Measurements from ENCODE around the gene ZBP1. TPM values are rescaled to one million over a fixed set of nuclear protein-coding genes. Genes with fewer than 3 reads are reported as not detected.
A peak's percentile ranks its signal among the peaks of the same experiment; 100 is the strongest.

ZBP1 gene
- total and polyA plus RNA-seq, 8 donors = 0.11 to 5.3 (median 0.39) TPM; not detected in 2

DNA sequence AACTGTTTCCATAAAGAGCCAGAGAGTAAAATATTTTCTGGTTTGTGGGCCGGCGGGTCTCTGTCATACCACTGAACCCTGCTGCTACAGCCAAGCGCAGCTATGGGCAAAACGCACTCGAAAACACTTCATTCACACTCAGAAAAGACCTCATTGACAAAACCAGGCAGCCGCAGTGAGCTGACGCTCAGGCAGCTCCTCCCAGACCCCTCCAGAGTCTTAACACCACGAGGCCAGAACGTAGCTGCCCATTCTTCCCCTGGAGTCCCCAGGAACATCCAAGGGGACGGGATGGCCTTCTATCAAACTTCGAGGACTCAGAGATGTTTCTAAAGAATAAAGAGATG lies 35.6 kb upstream of the ZBP1 start:
- no peak for ATAC-seq
- TF ChIP-seq, protein P1, sequence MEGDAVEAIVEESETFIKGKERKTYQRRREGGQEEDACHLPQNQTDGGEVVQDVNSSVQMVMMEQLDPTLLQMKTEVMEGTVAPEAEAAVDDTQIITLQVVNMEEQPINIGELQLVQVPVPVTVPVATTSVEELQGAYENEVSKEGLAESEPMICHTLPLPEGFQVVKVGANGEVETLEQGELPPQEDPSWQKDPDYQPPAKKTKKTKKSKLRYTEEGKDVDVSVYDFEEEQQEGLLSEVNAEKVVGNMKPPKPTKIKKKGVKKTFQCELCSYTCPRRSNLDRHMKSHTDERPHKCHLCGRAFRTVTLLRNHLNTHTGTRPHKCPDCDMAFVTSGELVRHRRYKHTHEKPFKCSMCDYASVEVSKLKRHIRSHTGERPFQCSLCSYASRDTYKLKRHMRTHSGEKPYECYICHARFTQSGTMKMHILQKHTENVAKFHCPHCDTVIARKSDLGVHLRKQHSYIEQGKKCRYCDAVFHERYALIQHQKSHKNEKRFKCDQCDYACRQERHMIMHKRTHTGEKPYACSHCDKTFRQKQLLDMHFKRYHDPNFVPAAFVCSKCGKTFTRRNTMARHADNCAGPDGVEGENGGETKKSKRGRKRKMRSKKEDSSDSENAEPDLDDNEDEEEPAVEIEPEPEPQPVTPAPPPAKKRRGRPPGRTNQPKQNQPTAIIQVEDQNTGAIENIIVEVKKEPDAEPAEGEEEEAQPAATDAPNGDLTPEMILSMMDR (IDR thresholded peaks at IDR 0.05) = no peak
- Histone ChIP-seq H3K4me3 (no peak overlapping the region), H3K27ac (no peak overlapping the region), H3K36me3 (peaks cover 0 to 43% of the 10 kb centered on the region in 2 donors), H3K27me3 (no peaks in the 10 kb centered on the region), H3K9me3 (no peaks in the 10 kb centered on the region), H3K4me1 (no peaks in the 10 kb centered on the region)
- intact Hi-C loops (cut with DNase I) = loop anchor here in 1 of 2 donors (5.0 to 10.0 kb wide), 2 partner anchors 429 to 522 kb away; no protein-coding TSS in a partner anchor
- no peak for DNase-seq

- DNase-seq (peak in 2 of 4 donors; percentile 32 to 79), ATAC-seq (peak; percentile 27)
- no peak overlapping the region for H3K27ac ChIP-seq
- H3K36me3 ChIP-seq = peaks cover 0 to 49% of the 10 kb centered on the region in 2 donors
- H3K4me3 ChIP-seq = no peak overlapping the region
- H3K27me3 ChIP-seq = no peaks in the 10 kb centered on the region
- H3K9me3 ChIP-seq = no peaks in the 10 kb centered on the region
- TF ChIP-seq, protein P1 (IDR thresholded peaks at IDR 0.05) = no peak
- intact Hi-C loops (cut with DNase I) = loop anchor here in 1 of 2 donors (5.0 to 10.0 kb wide), 2 partner anchors 430 to 522 kb away; no protein-coding TSS in a partner anchor
- H3K4me1 ChIP-seq = no peaks in the 10 kb centered on the region
These were observed 35.0 kb upstream of the ZBP1 start for GRCh38 chr20:57654998-57655808.

DNA sequence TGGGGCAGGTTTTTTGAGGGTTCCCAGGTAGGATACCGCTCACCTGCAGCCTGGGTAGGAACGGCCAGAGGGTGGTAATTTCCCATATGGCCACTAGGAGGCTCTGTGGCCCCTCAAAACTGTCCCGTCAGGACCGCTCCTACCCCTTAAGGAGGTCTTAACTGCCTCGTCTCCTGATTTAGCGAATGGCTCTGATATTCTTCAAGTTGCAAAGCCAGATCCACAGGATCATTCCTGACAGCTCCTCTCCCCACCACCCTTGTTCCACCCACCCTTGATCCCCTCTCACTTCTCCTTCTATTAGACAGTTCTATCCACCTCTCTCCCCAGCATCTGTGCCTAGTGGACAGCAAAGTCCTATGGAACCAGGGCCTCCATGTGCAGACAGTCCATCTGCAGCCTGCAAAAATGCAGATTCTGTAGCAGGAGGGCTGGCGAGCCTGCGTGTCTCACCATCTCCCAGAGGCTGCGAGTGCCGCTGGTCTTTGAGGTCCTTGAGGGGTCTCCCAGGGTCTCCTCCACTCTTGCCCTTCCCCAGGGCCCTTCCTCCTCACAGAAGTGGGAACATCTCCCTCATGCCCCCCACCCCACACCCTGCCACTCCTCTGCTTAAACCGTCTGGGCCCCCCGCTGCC lies 34.3 kb upstream of the ZBP1 start:
- Histone ChIP-seq H3K4me3 (no peak overlapping the region), H3K36me3 (peaks cover 0 to 53% of the 10 kb centered on the region in 2 donors), H3K27me3 (no peaks in the 10 kb centered on the region), H3K9me3 (no peaks in the 10 kb centered on the region), H3K4me1 (no peaks in the 10 kb centered on the region), H3K27ac (no peak overlapping the region)
- TF ChIP-seq, protein P1 (IDR thresholded peaks at IDR 0.05) = peak; percentile 88 to 96
- DNase-seq = peak in 3 of 4 donors; percentile 34 to 78 (median 56)
- peak; percentile 82 for ATAC-seq
- intact Hi-C loops (cut with DNase I) = loop anchor here in 1 of 2 donors (10.0 kb wide), 1 partner anchor 430 kb away; no protein-coding TSS in a partner anchor

DNA sequence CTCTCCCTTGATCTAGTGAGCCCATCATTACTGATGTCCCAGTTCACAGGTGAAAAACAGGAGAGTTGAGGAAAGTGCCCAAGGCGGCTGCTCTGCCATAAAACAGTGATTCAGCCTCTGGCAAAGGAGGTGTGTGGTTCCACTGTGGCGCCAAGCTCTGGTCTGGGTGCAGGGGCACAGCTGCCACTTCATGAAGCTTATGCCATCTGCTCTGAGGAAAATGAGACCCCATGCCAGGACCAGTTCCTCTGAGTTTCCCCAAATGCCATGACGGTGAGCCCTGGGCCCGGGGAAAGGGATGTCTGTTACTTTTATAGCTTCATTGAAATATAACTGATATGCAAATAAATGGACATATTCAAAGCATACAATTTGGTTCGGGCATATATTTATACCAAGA lies 33.7 kb upstream of the ZBP1 start:
- peaks cover 0 to 50% of the 10 kb centered on the region in 2 donors for H3K36me3 ChIP-seq
- H3K9me3 ChIP-seq = no peaks in the 10 kb centered on the region
- no peak overlapping the region for H3K4me3 ChIP-seq
- TF ChIP-seq, protein P1 (IDR thresholded peaks at IDR 0.05) = no peak
- ATAC-seq (no peak), DNase-seq (no peak)
- no peaks in the 10 kb centered on the region for H3K27me3 ChIP-seq
- no peak overlapping the region for H3K27ac ChIP-seq
- no peaks in the 10 kb centered on the region for H3K4me1 ChIP-seq
- intact Hi-C loops (cut with DNase I) = loop anchor here in 1 of 2 donors (10.0 kb wide), 1 partner anchor 431 kb away; no protein-coding TSS in a partner anchor

DNA sequence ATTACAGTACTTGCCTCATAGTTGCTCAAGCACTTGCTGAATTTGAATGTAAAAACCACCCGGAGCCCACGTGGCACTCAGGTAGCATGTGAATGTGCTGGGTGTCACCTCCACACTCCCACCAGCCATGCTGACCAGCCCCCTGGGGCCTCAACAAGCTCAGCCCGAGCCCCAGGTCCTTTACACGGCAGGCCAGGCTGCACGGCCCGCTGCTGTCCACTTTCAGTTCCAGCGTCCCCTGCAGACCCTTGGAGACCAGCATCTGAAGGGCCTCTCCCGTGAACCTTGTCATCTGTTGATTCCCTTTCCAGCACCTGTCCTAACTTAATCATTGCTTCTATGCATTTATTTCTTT lies 33.3 kb upstream of the ZBP1 start:
- Histone ChIP-seq H3K4me1 (no peaks in the 10 kb centered on the region), H3K36me3 (peaks cover 0 to 46% of the 10 kb centered on the region in 2 donors), H3K9me3 (no peaks in the 10 kb centered on the region), H3K27ac (no peak overlapping the region), H3K27me3 (no peaks in the 10 kb centered on the region), H3K4me3 (no peak overlapping the region)
- intact Hi-C loops (cut with DNase I) = loop anchor here in 1 of 2 donors (10.0 kb wide), 1 partner anchor 431 kb away; no protein-coding TSS in a partner anchor
- TF ChIP-seq, protein P1 (IDR thresholded peaks at IDR 0.05) = no peak
- DNase-seq (peak in 1 of 4 donors; percentile 20), ATAC-seq (no peak)
